Stimulated activated CD4-positive, alpha-beta T cell treated with anti-CD3 and anti-CD28 coated beads, TNF-alpha, amount 100 ng/mL, for 1 hour (primary cell): ENCODE data around the gene SSRP1.
"Not testable (repeated sequence)": the region's sequence is repeated elsewhere in the genome, so short reads cannot be mapped to it uniquely, and the experiment has no call there.

ENCODE experiments used
- DNase-seq, 3 donors: peaks; one replicate each; pipeline ENCODE4 v3.0.0-alpha.2; 2020; ENCODE audit warnings: low read depth in 3 of 3, low spot score in 1 of 3

The SSRP1 gene

DNA sequence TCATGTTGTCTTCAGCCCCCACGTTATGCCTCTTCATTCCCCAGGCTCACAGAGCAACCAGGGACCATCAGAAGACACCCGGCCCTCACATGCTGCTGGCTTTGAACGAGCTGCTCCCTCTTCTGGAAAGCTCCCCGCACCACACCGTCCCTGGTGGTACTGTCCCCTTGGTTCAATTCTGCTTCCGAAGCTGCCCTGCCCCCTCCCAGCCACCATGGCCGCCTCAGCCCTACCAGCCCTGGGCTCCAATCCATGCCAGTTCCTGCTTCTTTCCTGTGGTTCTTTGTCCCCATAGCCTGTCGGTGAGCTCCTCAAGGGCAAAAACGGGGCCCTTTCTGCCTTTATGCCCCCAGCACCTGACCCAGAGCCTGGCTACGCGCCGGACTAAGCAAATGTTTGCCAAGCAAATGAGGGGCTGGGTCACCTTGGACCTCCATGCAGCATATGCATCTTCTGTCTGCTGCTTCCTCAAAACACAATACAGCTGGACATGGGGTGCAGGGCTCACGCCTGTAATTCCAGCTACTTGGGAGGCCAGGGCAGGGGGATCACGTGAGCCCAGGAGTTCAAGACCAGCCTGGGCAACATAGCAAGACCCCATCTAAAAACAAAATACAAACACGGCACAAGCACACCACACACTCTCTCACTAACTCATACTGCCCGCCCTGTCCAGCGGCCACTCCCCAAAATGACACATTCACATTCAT, 32.3 kb downstream of the SSRP1 start:
- DNase-seq = no peak

DNA sequence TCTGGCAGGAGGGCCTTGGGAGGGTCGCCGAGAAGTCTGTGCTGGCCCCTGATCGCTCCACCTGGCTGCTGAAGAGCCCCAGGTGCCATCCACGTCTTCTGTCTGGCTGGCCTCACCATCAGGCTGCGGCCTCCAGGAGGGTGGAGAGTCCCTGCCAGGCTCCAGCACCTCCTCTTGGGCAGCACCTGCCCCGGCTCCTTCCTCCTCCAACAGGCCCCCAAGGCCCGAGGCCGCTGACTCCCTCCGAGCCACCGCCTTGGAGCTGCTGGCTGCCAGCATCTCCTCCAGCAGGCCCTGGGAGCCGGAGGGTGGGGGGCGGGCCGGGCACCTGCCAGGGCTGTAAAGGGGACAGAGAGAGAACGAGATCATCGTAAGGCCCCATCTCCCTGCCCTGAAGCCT, 33.2 kb downstream of the SSRP1 start:
- no peak for DNase-seq

DNA sequence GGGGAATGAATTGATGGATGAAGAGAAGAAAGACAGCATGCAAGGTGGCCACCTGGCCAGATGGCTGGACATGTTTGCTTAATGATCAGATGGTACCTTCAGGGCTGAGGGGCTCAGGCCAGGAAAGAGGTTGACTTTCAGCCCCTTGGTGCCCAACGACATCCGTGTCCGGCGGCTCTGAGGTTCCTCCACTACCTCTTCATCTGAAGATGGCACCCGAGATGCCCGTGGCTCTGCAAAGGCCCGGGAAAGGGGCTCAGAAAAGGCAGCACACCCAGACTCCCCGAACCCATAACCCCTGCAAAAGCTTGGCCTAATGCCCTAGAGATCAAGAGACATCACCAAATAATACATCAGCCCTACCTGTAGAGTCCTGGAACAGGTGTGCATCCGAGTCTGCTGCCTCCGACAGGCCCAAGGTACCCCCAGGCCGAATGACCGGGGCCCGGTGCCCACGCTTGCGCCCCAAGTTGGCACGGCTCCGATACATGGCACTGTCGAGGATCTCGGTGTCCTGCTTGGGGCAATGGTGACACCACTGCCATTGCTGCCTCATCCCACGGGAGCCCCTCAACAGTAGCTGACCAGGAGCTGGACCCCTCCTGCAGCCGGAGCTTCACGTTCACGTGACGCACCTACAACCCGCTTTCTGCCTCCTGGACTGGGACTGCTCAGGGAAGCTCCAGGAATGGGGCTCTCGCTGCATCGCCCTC, 33.8 kb downstream of the SSRP1 start:
- no peak for DNase-seq

DNA sequence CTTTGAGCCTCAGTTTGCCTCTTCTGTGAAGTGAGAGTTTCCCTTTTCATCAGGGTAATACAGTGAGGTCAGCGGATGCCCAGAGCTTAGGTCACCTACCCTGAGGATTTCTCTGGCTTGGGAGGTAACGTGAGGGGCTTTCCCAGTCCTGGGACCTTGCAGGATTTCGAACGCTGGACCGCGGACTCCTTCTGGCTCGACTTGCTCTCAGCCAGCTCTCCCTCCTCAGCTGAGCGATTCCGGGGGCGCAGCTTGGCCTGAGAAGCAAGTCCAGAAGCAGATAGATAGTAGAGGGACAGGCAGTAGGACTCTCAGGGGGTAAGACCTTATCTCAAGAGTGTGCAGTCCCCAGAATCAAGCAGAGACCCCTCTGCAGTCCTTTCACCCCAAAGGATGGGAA, 34.9 kb downstream of the SSRP1 start:
- no peak for DNase-seq

DNA sequence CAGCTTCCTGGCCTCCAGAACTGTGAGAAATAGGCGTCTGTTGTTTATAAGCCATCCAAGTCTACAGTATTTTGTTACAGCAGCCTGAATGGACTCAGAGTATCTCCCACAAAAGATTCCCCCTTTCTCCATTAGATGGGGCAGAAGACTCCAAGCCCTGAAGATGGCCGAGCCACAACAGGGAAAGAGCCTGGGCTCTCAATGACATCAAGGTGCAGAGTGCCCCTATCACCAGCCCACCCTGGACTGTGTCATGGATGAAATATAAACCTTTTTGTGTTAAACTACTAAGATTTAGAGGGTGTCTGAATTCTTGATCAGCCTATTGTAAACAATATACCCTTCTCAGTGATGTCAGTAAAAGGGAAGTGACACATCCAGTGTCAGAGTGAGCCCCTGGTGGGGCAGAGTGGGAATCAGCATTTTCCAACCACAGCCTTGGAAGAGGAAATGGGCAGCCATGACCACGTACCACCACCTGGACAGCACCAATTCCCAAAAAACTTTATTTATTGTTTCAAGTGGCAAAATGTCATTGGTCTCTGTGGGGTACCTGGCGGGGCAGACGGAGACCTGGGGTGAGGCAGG, 36.4 kb downstream of the SSRP1 start:
- no peak for DNase-seq

DNA sequence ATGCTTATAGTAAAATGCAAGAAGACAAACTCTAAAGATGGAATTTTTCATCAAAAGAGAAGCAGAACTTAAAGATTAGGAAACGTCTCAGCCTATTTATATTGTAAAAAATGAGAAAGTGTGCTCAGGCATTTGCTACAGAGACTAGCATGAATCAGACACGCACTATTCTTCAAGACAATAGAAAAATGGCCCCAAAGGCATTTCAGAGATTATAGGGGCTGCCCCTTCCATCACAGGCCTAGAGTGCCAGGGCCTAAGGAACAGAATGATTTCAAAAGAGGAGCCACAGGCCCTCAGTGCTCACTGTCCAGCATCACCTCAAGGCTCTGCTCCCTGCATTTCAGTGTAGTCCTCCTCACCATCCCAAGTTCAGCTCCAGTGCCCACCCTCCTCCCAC, 38.5 kb downstream of the SSRP1 start:
- no peak for DNase-seq

DNA sequence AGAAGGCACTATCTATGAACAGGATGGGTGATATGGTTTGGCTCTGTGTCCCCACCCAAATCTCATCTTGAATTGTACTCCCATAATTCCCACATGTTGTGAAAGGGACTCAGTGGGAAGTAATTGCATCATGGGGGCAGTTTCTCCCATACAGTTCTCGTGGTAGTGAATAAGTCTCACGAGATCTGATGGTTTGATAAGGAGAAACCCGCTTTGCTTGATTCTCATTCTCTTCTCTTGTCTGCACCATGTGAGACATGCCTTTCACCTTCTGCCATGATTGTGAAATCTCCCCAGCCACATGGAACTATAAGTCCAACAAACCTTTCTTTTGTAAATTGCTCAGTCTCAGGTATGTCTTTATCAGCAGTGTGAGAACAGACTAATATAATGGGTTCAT, 39.5 kb downstream of the SSRP1 start:
- DNase-seq = not testable (repeated sequence)

DNA sequence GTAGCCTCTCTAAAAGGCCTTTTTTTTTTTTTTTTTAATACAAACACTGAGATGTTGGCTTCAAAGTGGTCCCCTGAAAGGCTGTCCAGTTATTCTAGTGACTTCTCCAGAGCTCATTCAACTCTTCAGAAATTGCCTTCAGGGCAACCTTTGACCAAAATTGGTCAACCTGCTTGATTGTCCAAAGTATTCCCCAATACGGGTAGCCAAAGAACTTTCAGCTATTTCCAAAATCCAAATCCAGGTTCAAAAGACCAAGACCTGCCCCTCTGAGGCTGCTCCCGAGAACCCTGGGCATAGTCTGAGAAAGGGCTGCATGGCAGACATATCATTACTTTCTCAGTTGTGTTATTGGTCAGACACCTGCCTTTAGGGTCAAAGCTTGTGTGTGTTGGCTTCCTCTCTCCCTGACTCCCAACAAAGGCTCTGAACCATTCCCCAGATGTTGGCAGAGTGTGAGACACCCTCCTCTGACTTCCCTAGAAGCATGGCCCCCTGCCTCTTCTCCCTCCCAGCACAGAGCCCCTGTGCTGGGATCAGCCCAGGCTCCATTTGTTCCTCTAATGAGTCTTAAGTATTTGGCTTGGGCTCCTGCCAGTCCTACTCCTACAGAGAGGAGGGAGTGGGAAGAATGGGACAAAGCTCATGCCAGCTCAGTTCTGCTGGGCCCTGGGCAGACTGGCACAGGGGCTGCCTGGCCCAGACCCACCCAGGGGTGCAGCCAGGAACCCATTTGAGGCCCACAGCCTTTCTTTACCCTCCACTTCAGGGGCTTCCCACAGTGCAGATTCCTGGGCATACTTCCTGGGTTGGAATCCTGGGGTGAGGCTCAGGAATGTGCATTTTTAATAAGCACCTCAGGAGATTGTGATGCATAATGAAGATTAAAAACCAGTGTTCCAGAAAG, 41.2 kb downstream of the SSRP1 start:
- DNase-seq = no peak

DNA sequence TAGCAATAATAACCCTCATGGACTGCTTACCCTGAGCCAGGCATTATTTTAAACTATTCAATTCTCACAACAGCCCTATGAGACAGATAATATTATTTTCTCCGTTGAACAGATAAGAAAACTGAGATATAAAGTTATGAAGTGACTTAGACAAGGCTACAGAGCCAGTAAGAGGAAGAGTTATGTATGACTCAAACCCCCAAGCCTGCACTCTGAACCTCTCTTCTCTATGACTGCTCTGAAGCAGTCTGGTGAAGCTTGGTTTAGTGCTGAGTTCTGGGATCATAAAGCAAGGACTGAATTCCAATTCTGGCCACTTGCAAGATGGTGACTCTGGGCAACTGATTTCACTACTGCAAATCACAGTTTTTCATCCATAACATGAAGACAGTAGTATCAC, 45.4 kb downstream of the SSRP1 start:
- DNase-seq = no peak

DNA sequence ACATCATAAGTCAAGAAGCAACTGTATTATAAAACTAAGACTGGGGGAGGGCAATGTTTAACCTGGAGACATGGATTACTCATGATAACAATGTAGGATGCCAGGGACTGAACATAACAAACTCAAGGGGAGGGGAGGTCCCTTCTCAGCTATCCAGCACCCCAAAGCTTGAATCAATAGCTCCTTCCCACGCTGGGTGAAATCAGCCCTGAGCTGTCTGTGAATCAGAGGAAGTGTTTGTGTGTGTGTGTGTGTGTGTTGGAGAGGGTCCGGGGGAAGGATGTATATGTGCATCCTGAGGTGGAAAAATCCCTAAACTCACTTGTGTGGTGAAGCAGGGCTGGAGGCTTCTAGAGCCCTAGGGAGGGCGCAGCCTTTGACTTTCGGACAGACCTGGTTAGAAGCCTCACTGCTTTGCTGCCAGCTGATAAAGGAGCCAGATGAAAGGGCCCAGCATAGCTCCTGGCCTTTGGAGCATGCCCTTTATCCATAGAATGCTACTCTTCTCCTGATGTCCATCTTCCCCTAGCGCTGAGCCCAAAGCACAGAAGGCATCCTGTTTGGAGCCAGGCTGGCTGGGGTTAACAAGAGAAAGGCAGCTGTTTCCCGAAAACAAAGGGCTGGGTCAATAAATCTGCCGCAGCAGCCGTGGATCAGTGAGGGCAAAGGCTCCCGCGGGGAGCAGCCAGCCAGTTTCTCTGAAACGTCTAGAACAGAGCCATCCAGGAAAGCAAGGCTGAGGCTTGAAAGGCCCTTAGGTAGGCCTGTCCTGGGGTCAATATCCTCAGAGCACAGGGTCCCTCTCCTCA, 46.7 kb downstream of the SSRP1 start:
- no peak for DNase-seq

DNA sequence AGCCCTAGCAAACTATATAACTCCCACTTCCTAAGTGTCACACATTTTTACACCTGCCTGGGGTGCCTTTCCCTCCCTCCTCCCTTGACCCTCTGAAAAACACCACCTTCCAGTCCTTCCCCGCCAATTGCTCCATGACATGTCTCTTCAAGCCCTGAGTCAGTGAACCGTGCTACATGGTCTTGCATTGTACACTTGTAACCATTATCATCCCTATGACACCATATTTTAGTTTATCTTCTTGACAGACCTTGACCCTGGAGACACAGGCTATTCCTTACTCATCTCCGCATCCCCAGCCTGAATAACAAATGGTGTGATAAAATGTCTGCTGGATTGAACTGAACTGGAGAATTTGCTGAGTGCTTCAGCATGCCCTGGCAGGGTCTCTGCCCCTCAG, 47.8 kb downstream of the SSRP1 start:
- DNase-seq = no peak

DNA sequence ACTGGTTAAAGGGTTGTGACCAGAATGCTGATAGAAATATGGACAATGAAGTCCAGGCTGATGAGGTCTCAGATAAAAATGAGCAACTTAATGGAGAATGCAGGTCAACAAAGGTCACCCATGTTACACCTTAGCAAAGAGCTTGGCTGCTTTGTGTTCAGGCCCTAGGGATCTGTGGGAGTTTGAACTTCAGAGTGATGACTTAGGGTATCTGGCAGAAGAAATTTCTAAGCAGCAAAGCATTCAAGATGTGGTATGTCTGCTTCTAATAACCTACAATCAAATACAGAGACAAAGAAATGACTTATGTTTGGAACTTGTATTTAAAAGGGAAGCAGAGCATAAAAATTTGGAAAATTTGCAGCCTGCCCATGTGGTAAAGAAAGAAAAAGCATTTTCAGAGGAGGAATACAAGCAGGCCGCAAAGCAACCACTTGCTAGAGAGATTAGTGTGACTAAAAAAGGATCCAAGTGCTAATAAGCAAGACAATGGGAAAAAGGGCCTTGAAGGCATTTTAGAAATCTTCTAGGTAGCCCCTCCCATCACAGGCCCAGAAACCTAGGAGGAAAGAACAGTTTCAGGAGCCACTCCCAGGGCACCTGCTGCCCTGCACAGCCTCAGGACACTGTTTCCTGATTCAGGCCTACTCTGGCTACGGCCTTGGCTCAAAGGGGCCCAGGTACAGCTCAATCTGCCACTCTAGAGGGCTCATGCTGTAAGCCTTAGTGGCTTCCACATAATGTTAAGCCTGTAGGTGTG, 52.3 kb downstream of the SSRP1 start:
- no peak for DNase-seq

DNA sequence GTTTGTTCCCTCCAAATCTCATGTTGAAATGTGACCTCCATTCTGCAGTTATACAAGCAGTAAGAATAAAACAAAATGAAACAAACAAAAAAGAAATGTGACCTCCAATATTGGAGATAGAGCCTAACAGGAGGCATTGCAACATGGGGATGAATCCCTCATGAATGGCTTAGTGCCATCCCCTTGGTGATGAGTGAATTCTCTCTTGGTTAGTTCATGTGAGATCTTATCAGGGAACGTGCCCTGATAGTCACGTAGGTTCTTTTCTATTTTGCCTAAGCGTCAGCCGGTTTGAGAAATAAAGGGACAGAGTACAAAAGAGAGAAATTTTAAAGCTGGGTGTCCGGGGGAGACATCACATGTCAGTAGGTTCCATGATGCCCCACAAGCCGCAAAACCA, 54.1 kb downstream of the SSRP1 start:
- not testable (repeated sequence) for DNase-seq

DNA sequence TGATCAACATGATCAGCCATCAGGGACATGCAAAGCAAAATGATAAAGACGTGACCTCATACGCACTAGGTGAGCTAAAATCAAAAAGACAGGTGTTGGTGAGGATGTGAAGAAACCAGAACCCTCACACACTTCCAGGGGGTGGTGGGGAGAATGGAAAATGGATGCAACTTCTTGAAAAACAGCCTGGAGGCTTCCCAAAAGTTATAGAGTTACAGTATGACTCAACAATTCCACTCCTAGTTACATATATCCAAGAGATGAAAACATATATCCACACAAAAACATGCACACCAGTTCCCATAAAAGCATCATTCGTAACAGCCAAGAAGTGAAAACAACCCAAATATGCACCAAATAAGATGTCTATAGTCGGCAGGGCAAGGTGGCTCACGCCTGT, 56.6 kb downstream of the SSRP1 start:
- DNase-seq = no peak

DNA sequence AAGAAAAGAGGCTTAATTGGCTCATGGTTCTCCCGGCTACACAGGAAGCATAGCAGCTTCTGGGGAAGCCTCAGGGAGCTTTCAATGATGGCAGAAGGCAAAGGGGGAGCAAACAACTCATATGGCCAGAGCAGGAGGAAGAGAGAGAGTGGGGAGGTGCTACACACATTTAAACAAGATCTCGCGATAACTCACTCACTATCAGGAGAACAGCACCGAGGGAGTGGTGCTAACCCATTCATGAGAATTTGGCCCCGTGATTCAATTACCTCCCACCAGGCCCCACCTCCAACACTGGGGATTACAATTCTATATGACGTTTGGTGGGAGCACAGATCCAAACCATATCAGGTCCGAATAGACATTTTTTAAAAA, 57.0 kb downstream of the SSRP1 start:
- DNase-seq = no peak

DNA sequence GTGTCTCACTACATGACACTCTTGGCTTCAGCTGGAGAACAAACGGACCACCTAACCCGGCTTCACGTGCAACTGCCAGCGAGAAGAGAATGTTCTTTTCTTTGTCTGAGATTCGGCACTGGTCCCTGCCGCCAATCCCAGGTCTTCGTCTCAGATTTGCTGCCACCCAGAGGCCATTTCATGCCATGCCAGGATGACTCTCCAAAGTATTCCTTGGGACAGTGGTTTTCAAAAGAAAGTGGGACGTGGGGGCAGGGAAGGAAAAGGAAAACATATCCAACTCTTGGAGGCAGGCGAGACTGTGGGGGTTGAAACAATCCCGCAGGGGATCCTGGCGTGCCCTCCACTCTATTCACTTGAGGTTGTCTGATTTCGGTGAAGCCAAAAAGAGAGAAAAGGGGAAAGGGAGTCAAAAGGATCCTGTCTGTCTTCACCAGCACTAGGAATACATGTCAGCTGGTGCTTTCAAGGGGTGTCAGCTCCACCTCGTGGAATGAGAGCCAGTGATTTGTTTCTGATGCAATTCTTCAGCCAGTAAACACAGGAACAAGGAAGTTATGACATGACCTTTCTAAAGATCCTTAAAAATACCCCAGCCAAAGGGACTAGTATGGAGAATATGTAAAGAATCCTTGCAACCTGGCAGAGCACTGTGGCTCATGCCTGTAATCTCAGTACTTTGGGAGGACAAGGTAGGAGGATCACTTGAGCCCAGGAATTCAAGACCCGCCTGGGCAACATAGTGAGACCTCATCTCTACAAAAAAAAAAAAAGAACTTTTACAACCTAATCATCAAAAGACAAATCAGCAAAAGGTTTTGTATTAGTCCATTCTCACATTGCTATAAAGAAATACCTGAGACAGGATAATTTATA, 57.6 kb downstream of the SSRP1 start:
- no peak for DNase-seq

DNA sequence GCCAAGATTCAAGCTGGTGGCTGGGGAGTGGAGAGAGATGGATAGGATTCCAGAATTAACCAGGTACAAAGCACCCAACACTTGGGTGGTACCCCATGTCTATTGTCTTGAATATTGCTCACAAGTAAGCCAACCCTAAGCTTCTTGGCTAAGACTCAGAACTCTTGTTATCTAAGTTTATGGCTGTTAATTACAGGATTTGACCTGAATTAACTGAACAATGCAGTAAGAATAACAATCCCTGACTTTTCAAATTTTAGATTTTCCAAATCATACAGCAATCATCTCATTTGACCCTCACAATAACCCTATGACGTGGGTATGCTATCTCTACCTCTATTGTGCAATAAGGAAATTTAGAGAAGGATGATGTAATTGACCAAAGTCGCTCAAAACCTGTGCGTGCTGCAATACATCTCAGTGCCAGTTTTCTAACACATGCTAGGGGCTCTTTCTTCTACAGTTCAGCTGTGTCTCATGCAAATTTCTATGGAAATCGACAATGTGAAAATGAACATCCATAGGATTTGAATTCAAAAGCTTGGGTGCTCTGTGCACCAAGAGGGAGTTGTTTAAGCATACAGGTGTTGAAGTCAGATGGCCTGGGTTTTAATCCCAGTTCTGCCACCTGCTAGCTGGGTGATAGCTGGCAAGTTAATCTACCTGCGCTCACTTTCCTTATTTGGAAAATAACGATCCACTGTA, 58.6 kb downstream of the SSRP1 start:
- DNase-seq = no peak

DNA sequence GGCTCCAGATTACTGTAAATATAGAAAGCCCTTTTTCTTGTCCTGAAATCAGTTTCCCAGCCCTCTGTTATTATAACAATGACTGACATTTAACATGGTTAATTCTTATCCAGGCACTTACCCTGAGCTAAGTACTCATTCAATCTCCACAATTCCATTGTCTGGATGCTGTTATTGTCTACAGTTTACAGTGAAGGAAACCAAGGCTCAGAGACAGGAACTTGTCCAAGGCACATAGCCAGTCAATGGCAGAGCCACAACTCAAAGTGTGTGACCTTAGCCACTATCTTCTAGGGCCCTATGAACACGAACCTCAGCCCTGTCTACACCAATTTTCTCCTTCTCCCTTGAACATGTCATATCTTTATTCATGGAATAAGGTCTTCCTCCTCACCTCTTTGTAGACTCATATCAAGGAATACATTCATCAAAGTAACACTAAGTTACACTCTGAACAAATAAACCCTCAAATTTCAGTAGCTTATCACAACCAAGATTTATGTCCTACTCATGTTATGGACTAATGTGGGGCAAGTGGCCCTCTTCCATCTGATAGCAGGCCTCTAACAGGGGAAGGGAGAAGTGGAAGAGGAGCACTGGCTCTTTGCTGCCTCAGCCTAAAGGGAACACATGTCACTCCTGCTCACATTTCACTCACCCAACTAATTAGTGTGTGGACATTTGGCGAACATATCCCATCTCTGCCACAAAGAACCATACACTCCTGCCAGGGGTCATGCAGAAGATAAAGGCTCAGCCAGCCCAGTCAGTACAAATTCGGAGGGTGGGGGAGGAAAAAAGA, 59.3 kb downstream of the SSRP1 start:
- no peak for DNase-seq
